Activated effector memory CD4-positive, alpha-beta T cell treated with Interleukin-2 at 50 U/mL for 16 hours (primary cell): ENCODE data around the gene LYRM4.
"Not testable (repeated sequence)": the region's sequence is repeated elsewhere in the genome, so short reads cannot be mapped to it uniquely, and the experiment has no call there.

ENCODE experiments used
- DNase-seq: peaks from one replicate; pipeline ENCODE4 v3.0.0-alpha.2; 2020

Gene LYRM4

GRCh38 chr6:5139828-5140771 is 120.7 kb downstream of the LYRM4 start:
- no peak for DNase-seq

- no peak for DNase-seq
Observed at GRCh38 chr6:5138995-5139827, 121.5 kb downstream of the LYRM4 start.

- no peak for DNase-seq
Observed at GRCh38 chr6:5136851-5137250, 123.9 kb downstream of the LYRM4 start.

GRCh38 chr6:5135788-5136376 is 124.9 kb downstream of the LYRM4 start:
- peak; percentile 7 for DNase-seq

GRCh38 chr6:5133943-5134342 is 126.8 kb downstream of the LYRM4 start:
- no peak for DNase-seq

- DNase-seq, result no peak
Observed at GRCh38 chr6:5132731-5133130, 128.0 kb downstream of the LYRM4 start.

GRCh38 chr6:5130135-5130866 is 130.4 kb downstream of the LYRM4 start:
- DNase-seq, result no peak

- no peak for DNase-seq
Observed at GRCh38 chr6:5128351-5128750, 132.4 kb downstream of the LYRM4 start.

GRCh38 chr6:5127106-5127687 is 133.6 kb downstream of the LYRM4 start:
- no peak for DNase-seq

- DNase-seq, result no peak
Observed at GRCh38 chr6:5126214-5126613, 134.5 kb downstream of the LYRM4 start.

- no peak for DNase-seq
Observed at GRCh38 chr6:5125152-5126006, 135.4 kb downstream of the LYRM4 start.

- no peak for DNase-seq
Observed at GRCh38 chr6:5124526-5124925, 136.2 kb downstream of the LYRM4 start.

GRCh38 chr6:5123296-5124143 is 137.2 kb downstream of the LYRM4 start:
- DNase-seq, result no peak

GRCh38 chr6:5122504-5123112 is 138.1 kb downstream of the LYRM4 start:
- no peak for DNase-seq

GRCh38 chr6:5121956-5122355 is 138.8 kb downstream of the LYRM4 start:
- no peak for DNase-seq

- DNase-seq, result no peak
Observed at GRCh38 chr6:5121479-5121878, 139.3 kb downstream of the LYRM4 start.

- not testable (repeated sequence) for DNase-seq
Observed at GRCh38 chr6:5120543-5120942, 140.2 kb downstream of the LYRM4 start.

GRCh38 chr6:5120011-5120410 is 140.7 kb downstream of the LYRM4 start:
- no peak for DNase-seq

- no peak for DNase-seq
Observed at GRCh38 chr6:5119090-5119951, 141.4 kb downstream of the LYRM4 start.
